ENCODE data around the gene SH3BP1. TPM values are rescaled to one million over a fixed set of nuclear protein-coding genes. Genes with fewer than 3 reads are reported as not detected.

The SH3BP1 gene
- polyA plus RNA-seq, 1 experiment, result 8.4 TPM

- DNase-seq (ENCODE audit: low read depth, low spot score), result no peak
Observed at GRCh38 chr22:37636186-37636948, 3.1 kb upstream of the SH3BP1 start.

DNA sequence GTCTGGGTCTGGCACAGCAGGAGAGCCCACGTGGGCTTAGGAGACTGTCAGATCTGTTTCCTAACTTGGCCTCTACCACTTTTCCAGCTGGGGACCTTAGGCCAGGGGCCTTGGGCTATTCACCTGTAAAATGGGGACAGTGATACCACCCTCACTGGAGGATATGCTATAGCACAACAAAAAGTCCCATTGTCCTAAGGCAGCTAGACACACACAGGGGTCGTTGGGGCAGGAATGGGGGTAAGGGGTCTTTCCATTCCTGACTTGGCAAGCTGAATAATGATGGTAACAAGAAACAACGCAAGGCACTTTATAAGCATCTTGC is 2.6 kb upstream of the SH3BP1 start:
- H3K9me3 ChIP-seq (ENCODE audit: control insufficient read depth, insufficient read depth, low read length), result no peaks in the 10 kb centered on the region
- H3K27ac ChIP-seq (ENCODE audit: low read depth, low read length), result no peak overlapping the region
- DNase-seq (ENCODE audit: low read depth, low spot score), result no peak
- no peaks in the 10 kb centered on the region for H3K27me3 ChIP-seq (ENCODE audit: control insufficient read depth, insufficient read depth, low read length)
- ChIA-PET CTCF (interaction anchor here (0.7 to 1.5 kb wide), 5 partner anchors 12 to 44 kb away, joined by 3 to 5 read pairs (median 3); no protein-coding TSS in a partner anchor), POLR2A (interaction anchor here (0.6 to 2.2 kb wide), 4 partner anchors 21 to 46 kb away, joined by 3 to 9 read pairs (median 4); partner anchors contain the start of genes GGA1, LGALS1 and PDXP)
- no peak overlapping the region for H3K4me3 ChIP-seq (ENCODE audit: low read depth, low read length)
- no peak for TF ChIP-seq CTCF (IDR thresholded peaks at IDR 0.05; ENCODE audit: low read depth, low read length)

More at GRCh38 chr22:37636186-37636948, 3.1 kb upstream of the SH3BP1 start:
- ChIA-PET POLR2A (interaction anchor here (0.6 to 2.2 kb wide), 4 partner anchors 22 to 46 kb away, joined by 3 to 9 read pairs (median 4); partner anchors contain the start of genes GGA1, LGALS1 and PDXP), CTCF (interaction anchor here (0.7 to 1.5 kb wide), 5 partner anchors 11 to 45 kb away, joined by 3 to 6 read pairs (median 4); no protein-coding TSS in a partner anchor)
- Histone ChIP-seq H3K4me3 (ENCODE audit: low read depth, low read length) (no peak overlapping the region), H3K27ac (ENCODE audit: low read depth, low read length) (no peak overlapping the region), H3K27me3 (ENCODE audit: control insufficient read depth, insufficient read depth, low read length) (no peaks in the 10 kb centered on the region), H3K9me3 (ENCODE audit: control insufficient read depth, insufficient read depth, low read length) (no peaks in the 10 kb centered on the region)
- peak; percentile 61 for TF ChIP-seq CTCF (IDR thresholded peaks at IDR 0.05; ENCODE audit: low read depth, low read length)

GRCh38 chr22:37638391-37639069 is 939 bp upstream of the SH3BP1 start:
- DNase-seq (ENCODE audit: low read depth, low spot score), result no peak
- TF ChIP-seq CTCF (IDR thresholded peaks at IDR 0.05; ENCODE audit: low read depth, low read length), result no peak
- H3K9me3 ChIP-seq (ENCODE audit: control insufficient read depth, insufficient read depth, low read length), result no peaks in the 10 kb centered on the region
- no peak overlapping the region for H3K27ac ChIP-seq (ENCODE audit: low read depth, low read length)
- peak overlapping the region; percentile 88 for H3K4me3 ChIP-seq (ENCODE audit: low read depth, low read length)
- CTCF ChIA-PET, result interaction anchor here (1.4 to 1.5 kb wide), 2 partner anchors 15 to 43 kb away, joined by 3 to 4 read pairs; no protein-coding TSS in a partner anchor
- H3K27me3 ChIP-seq (ENCODE audit: control insufficient read depth, insufficient read depth, low read length), result no peaks in the 10 kb centered on the region
- POLR2A ChIA-PET, result no interaction called here

DNA sequence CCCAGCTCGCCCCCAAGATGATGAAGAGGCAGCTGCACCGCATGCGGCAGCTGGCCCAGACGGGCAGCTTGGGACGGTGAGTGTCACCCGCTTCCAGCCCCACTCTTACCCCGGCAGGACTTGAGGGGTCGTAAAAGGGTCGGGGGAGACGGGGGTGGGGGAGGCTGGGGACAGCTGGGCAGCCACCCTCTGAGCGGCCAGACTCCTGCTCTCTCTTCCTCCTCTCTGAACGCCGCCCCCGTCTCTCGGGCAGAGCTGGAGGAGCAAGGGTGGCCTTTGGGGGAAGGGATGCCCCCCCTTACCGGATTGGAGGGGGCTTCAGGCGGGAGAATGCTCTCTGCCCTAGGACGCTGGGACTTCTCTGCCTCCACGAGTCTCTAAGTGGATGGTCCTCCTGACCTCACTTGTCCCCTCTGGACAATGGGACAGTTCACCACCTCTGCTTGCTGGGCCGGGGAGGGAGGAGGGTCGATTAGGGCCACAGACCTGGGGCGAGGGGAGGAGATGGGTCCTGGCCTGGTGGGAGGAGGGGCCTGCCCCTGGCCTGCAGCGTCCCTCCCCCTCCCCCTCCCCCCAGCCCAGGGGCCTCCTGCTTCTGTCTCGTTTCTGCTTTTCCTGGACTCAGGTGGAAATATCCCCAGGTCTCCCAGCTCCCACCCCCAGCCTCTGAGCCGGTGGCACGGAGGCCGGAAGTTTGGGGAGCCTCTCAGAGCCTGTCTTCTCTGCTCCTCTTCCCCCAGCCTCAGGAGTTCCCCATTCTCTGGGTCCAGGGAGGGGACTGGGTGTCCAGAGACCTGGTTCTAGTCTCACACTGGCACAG is 512 bp downstream of the SH3BP1 start:
- CTCF ChIA-PET, result interaction anchor here (0.6 to 1.1 kb wide), 4 partner anchors 16 to 152 kb away, joined by 3 read pairs; partner anchors contain the start of gene NOL12
- Histone ChIP-seq H3K4me3 (ENCODE audit: low read depth, low read length) (peak overlapping the region; percentile 88), H3K27me3 (ENCODE audit: control insufficient read depth, insufficient read depth, low read length) (no peaks in the 10 kb centered on the region), H3K9me3 (ENCODE audit: control insufficient read depth, insufficient read depth, low read length) (no peaks in the 10 kb centered on the region), H3K27ac (ENCODE audit: low read depth, low read length) (peak overlapping the region; percentile 31)
- no peak for TF ChIP-seq CTCF (IDR thresholded peaks at IDR 0.05; ENCODE audit: low read depth, low read length)
- no peak for DNase-seq (ENCODE audit: low read depth, low spot score)
- POLR2A ChIA-PET, result interaction anchor here (0.6 to 1.3 kb wide), 4 partner anchors 17 to 180 kb away, joined by 3 to 5 read pairs (median 3); partner anchors contain the start of genes NOL12 and PDXP
